DND-41 (cell line): ENCODE measurements around the gene RELN.

Source experiments
- ATAC-seq: fragments of 200-7000 bp; cut with Tn5 transposase; 3 replicates; pipeline ENCODE4 v1.9.1; 2021; ENCODE audit warnings: low read depth; ENCODE audit not compliant: insufficient read depth
- DNase-seq: peaks from one replicate; pipeline ENCODE4 v3.0.0-alpha.2; 2020
- H2AFZ ChIP-seq: 2 replicates; pipeline ENCODE4 v1.6.0; 2012; ENCODE audit warnings: low read depth, low read length
- H3K27ac ChIP-seq: 2 replicates; pipeline ENCODE4 v1.5.1; 2012; ENCODE audit warnings: low read length, inconsistent platforms
- H3K27me3 ChIP-seq: fragments of 200-600 bp; sonication (generic); 2 replicates; pipeline ENCODE4 v1.6.0; 2012; ENCODE audit warnings: low read length, mild to moderate bottlenecking, inconsistent platforms; ENCODE audit not compliant: insufficient read depth, poor library complexity
- H3K36me3 ChIP-seq: 2 replicates; pipeline ENCODE4 v1.5.1; 2012; ENCODE audit warnings: low read length, inconsistent platforms; ENCODE audit not compliant: insufficient read depth
- H3K4me1 ChIP-seq: 2 replicates; pipeline ENCODE4 v1.5.1; 2012; ENCODE audit warnings: mild to moderate bottlenecking, low read length; ENCODE audit not compliant: insufficient read depth
- H3K4me2 ChIP-seq: 2 replicates; pipeline ENCODE4 v1.6.0; 2012; ENCODE audit warnings: mild to moderate bottlenecking, moderate library complexity, low read length, inconsistent platforms; ENCODE audit not compliant: insufficient read depth
- H3K4me3 ChIP-seq, 2 experiments: fragments of 200-600 bp in 1 of 2; shearing (Covaris generic) in 1 of 2; 2 replicates each; pipeline ENCODE4 v1.5.1; 2012 to 2016; ENCODE audit warnings: inconsistent platforms in 2 of 2, low read length in 2 of 2, mild to moderate bottlenecking in 2 of 2, low read depth in 1 of 2, moderate library complexity in 1 of 2
- H3K79me2 ChIP-seq: 2 replicates; pipeline ENCODE4 v1.6.0; 2012; ENCODE audit warnings: low read length, inconsistent platforms; ENCODE audit not compliant: insufficient read depth
- H3K9ac ChIP-seq: 2 replicates; pipeline ENCODE4 v1.6.0; 2012; ENCODE audit warnings: low read depth, mild to moderate bottlenecking, inconsistent platforms, low read length, moderate library complexity
- H3K9me3 ChIP-seq: 2 replicates; pipeline ENCODE4 v1.5.1; 2012; ENCODE audit warnings: low read length, moderate library complexity, mild to moderate bottlenecking, inconsistent platforms; ENCODE audit not compliant: insufficient read depth, severe bottlenecking
- H4K20me1 ChIP-seq: 2 replicates; pipeline ENCODE4 v1.6.0; 2012; ENCODE audit warnings: low read length; ENCODE audit not compliant: insufficient read depth
- EZH2 ChIP-seq: IDR thresholded peaks from 3 replicates; pipeline ENCODE4 v1.6.1; 2012; ENCODE audit warnings: borderline replicate concordance, low read depth, mild to moderate bottlenecking, moderate library complexity, low read length, inconsistent platforms; ENCODE audit not compliant: severe bottlenecking
- TF ChIP-seq, protein P1 (sequence below): IDR thresholded peaks from 2 replicates; pipeline ENCODE4 v1.5.1; 2012; ENCODE audit warnings: borderline replicate concordance, low read length, moderate library complexity, mild to moderate bottlenecking; ENCODE audit not compliant: poor library complexity, severe bottlenecking; ENCODE audit errors: extremely low read depth

The RELN gene

DNA sequence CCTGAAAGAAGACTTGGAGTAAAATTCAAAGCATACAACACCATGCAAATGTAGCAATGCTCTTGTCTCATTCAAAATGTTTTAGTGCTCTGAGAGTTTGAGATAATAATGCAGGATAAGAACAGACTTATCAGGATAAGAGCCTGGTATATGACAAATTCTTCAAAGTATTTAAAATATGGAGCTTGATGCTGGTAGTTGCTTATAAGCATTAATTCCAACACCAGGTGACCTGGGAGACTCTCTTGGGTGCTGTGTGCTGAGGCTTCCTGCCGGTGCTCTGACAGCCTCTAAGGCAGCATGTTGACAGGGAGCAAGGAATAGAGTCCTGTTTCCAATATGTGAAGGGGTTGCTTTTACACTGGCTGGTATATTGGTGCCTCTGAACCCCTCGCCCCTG lies 508.7 kb downstream of the RELN start:
- H2AFZ ChIP-seq, result no peak overlapping the region
- TF ChIP-seq, protein P1, sequence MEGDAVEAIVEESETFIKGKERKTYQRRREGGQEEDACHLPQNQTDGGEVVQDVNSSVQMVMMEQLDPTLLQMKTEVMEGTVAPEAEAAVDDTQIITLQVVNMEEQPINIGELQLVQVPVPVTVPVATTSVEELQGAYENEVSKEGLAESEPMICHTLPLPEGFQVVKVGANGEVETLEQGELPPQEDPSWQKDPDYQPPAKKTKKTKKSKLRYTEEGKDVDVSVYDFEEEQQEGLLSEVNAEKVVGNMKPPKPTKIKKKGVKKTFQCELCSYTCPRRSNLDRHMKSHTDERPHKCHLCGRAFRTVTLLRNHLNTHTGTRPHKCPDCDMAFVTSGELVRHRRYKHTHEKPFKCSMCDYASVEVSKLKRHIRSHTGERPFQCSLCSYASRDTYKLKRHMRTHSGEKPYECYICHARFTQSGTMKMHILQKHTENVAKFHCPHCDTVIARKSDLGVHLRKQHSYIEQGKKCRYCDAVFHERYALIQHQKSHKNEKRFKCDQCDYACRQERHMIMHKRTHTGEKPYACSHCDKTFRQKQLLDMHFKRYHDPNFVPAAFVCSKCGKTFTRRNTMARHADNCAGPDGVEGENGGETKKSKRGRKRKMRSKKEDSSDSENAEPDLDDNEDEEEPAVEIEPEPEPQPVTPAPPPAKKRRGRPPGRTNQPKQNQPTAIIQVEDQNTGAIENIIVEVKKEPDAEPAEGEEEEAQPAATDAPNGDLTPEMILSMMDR, result no peak
- no peak for TF ChIP-seq EZH2
- no peaks in the 10 kb centered on the region for H3K9me3 ChIP-seq
- H3K36me3 ChIP-seq, result no peaks in the 10 kb centered on the region
- peaks cover 7% of the 10 kb centered on the region for H3K27me3 ChIP-seq
- DNase-seq (no peak), ATAC-seq (no peak)
- no peak overlapping the region for H3K4me2 ChIP-seq
- H3K4me1 ChIP-seq, result no peaks in the 10 kb centered on the region
- H3K79me2 ChIP-seq, result no peaks in the 10 kb centered on the region
- no peaks in the 10 kb centered on the region for H4K20me1 ChIP-seq
- no peak overlapping the region for H3K4me3 ChIP-seq
- H3K27ac ChIP-seq, result no peak overlapping the region
- no peak overlapping the region for H3K9ac ChIP-seq

DNA sequence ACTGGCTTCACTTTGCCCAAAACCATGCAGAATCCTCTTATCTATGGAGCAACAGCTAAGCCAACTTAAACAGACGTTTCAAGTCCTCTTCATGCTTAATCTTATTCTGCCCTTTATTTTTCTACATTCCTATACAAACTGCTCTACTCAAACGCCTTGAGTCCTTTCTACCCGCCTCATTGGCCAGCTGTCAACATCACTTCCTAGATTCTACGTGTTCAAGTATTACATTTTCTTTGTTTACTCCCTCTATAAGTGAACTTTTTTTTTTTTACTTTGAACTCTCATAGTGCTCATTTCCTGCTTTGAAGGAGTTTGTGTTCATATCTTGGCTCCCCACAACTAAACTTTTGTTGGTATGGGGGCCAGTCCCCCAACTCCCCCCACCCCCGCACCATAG lies 514.5 kb downstream of the RELN start:
- Histone ChIP-seq H3K4me3 (no peak overlapping the region), H3K9ac (no peak overlapping the region), H3K27ac (no peak overlapping the region), H2AFZ (no peak overlapping the region), H3K36me3 (no peaks in the 10 kb centered on the region), H4K20me1 (no peaks in the 10 kb centered on the region), H3K4me2 (no peak overlapping the region), H3K4me1 (no peaks in the 10 kb centered on the region), H3K79me2 (no peaks in the 10 kb centered on the region), H3K9me3 (no peaks in the 10 kb centered on the region), H3K27me3 (peaks cover 14% of the 10 kb centered on the region)
- no peak for DNase-seq
- no peak for TF ChIP-seq EZH2
- TF ChIP-seq, protein P1, result no peak
- ATAC-seq, result no peak

DNA sequence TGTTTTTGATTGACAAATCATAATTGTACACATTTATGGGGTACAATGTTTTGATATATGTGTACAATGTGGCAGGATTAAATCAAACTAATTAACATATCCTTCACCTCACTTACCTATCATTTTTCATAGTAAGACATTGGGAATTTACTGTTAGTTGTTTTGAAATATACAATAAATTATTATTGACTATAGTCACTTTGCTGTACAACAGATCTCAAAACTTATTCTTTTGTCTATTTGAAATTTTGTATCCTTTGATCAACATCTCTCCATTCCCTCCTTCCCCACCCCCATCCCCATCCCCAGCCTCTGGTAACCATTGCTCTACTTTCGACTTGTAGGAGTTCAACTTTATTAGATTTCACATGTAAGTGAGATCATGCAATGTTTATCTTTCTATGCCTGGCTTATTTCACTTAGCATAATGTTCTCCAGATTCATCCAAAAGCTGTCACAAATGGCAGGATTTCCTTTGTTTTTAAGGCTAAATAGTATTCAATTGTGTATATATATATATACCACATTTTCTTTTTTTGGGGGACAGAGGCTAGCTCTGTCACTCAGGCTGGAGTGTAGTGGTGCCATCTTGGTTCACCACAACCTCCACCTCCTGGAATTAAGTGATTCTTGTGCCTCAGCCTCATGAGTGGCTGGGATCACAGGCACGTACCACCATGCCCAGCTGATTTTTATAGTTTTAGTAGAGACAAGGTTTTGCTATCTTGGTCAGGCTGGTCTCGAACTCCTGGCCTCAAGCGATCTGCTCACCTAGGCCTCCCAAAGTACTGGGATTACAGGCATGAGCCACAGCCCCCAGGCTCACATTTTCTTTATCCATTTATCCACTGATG lies 520.1 kb downstream of the RELN start:
- H2AFZ ChIP-seq, result no peak overlapping the region
- no peak for TF ChIP-seq EZH2
- TF ChIP-seq, protein P1, result no peak
- no peak overlapping the region for H3K27ac ChIP-seq
- no peaks in the 10 kb centered on the region for H3K9me3 ChIP-seq
- no peak overlapping the region for H3K4me2 ChIP-seq
- no peak for DNase-seq
- peaks cover 10% of the 10 kb centered on the region for H3K27me3 ChIP-seq
- H3K79me2 ChIP-seq, result no peaks in the 10 kb centered on the region
- H3K4me3 ChIP-seq, result no peak overlapping the region
- H3K4me1 ChIP-seq, result no peaks in the 10 kb centered on the region
- no peaks in the 10 kb centered on the region for H3K36me3 ChIP-seq
- no peak overlapping the region for H3K9ac ChIP-seq
- H4K20me1 ChIP-seq, result no peaks in the 10 kb centered on the region
- no peak for ATAC-seq
